Stimulated activated CD8-positive, alpha-beta memory T cell treated with anti-CD3 and anti-CD28 coated beads, Interleukin-12 subunit alpha, Interleukin-12 subunit beta, amount 100 ng/mL, for 24 hours (primary cell): ENCODE measurements around the gene SPATA24.
"Not testable (repeated sequence)": the region's sequence is repeated elsewhere in the genome, so short reads cannot be mapped to it uniquely, and the experiment has no call there.

Source experiments
- DNase-seq: peaks from one replicate; pipeline ENCODE4 v3.0.0-alpha.2; 2020; ENCODE audit errors: extremely low read depth

The SPATA24 gene

DNA sequence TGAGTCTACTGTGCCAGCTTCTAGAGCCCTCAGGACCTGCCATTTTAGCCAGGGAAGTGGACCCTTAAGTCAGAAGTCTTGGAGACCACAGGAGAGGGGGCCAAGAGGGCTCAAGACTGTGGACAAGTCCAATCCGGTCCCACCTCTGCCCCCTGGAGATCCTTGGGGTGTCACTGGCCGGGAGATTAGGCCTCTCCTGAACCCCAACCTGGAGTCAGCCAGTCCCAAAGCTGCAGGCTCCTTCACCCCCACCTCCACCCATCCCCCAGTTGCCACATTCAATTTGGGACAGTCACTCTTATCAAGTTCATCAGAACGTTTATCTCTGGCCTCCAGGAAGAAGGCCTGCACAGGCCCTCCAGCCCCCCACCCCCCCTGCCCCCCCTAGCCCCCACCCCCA, 21.1 kb downstream of the SPATA24 start:
- DNase-seq: no peak

- no peak for DNase-seq
Observed at GRCh38 chr5:139381837-139382761, 21.8 kb downstream of the SPATA24 start.

GRCh38 chr5:139379626-139380449, 24.1 kb downstream of the SPATA24 start:
- DNase-seq: no peak

GRCh38 chr5:139378941-139379361, 24.9 kb downstream of the SPATA24 start:
- no peak for DNase-seq

DNA sequence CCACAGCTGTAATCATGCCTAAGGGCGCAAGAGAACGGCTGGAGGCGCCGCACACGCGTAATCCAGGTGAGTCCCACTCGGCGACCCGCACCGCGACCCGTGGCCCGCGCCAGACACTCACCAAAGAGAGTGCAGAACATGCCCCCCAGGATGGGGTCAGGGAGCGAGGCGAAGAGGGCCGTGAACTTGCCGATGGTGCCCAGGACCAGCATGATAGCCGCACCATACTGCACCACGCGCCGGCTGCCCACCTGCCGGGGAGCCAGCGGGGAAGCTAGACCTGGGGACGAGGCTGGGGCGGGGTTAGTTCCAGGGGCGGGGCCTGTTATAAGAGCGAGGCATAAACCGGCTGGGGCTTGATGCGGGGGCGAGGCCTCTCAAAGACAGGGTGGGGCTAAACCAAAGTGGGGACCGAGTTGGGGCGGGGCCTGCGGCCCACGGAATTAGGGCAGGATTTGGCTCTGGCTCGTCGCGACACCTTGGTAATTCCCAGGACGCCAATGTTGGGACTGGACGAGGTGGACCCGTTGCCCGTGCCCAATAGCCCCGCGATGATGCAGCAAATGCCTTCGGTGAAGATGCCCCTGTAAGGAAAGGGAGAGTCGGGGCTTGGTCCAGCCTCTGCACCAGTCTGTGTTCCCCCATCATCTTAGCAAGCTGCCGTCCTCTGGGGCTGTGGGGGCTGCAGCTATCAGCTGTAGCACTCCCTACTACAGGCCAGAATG, 25.6 kb downstream of the SPATA24 start:
- DNase-seq: no peak

DNA sequence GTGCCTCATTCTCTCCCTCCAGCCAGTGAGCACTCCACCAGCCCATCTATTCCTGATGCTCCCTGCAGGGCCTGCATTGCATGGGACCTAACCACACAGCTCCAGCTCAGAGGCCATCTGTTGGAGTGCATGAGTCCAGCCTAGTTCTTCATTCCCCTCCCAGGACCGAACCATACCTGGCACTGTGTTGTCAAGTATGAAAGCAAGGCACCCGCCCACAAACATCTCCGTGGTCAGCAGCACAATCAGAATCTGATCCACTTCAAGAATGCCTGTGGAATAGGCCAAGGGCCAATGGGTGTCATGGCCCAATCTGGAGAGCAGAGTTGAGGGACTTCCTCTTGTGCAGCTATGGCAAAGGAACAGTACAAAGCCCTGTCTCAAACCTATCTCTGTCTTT, 26.7 kb downstream of the SPATA24 start:
- DNase-seq: no peak

DNA sequence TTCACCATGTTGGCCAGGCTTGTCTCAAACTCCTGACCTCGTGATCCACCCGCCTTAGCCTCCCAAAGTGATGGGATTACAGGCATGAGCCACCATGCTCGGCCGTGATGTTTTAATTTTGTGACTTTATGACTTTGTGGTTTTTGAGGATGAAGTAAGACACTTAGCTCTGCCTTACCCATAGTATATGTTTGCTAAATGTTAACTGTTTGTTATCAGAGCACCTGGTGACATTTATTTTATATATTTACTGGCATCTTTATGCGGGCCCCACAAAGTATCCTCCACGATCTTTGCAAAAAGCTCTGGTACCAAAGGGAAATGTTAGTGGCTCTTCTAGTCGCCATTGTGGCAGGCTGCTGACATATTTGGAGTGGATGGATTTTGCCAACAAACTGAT, 27.5 kb downstream of the SPATA24 start:
- no peak for DNase-seq

DNA sequence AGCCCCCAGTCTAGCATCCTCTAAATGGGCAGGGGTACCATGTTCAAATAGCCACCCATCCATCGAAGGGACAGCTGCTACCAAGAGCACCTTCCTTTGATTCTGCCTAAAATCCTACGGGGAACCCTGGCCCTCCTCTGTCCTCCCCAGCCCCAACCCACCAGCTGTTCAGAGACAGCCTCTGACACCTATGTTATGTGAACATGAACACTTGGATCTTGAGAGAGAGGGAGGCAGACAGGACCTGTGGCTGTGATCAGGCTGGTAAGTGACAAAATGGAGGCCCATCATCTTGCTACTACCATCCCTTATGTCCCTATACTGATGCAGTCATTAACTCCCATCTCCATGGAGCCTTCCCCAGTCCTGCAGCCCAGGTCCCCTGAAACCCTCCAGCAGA, 29.0 kb downstream of the SPATA24 start:
- DNase-seq: no peak

GRCh38 chr5:139371482-139372435, 32.1 kb downstream of the SPATA24 start:
- no peak for DNase-seq

DNA sequence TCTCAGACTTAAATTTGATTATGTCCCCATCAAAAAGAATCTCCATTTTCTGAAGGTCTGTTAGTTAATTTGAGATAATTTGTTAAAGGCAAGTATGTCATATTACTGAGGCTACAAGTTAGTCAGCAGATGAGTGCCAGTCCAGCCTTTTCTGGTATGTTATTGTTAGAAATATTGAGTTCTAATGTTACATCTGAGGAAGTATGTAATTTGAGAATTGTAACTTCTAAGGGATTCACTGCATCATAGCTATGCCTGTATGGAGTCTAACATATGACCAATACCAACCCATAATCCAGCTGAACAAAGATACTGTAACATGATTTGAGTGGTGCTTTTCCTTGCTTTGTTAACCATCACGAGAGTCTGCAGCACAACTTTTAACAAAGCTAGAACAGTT, 34.7 kb downstream of the SPATA24 start:
- DNase-seq: no peak

DNA sequence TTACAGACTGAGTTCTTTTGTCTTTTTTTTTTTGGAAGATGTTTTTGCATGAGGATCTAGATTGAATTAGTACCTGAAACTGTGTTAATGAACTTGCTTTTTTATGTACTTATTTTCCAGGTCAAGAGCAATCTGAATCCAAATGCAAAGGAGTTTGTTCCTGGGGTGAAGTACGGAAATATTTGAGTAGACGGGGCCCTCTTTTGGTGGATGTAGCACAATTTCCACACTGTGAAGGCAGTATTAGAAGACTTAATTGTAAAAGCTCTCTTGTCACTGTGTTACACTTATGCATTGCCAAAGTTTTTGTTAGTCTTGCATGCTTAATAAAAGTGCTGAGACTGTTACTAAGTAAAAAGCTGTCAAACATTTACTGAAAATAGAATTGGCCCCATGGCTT, 35.3 kb downstream of the SPATA24 start:
- DNase-seq: no peak

DNA sequence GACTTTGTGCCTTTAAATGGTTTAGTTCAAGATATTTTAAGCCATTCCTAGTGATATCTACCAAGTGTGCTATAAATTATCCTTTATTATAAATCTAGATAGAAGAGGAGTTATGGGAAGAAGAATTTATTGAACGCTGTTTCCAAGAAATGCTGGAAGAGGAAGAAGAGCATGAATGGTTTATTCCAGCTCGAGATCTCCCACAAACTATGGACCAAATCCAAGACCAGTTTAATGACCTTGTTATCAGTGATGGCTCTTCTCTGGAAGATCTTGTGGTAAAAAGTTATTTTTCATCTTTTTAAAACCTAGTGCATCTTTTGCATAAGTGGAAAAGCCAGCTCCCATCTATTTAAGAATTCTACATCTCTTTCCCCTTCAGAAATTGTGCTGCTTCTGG, 39.4 kb downstream of the SPATA24 start:
- no peak for DNase-seq

DNA sequence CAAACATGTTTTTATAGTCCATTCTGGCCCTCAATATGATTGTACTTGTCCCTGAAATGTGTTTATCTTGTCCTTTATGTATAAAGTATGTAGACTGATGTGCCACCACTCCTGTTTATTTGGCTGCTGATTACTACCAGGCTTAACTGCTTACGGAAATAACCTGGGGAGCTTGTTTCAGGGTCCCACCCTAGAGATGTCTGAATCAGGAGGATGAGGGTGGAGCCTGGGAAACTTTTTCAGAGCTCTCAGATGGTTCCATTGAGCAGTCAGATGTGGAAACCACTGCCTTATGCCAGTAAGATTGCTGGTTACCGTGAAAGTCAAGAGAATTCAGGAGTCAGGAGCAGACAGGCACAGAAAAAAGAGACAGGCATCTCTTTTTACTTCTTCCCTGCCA, 40.0 kb downstream of the SPATA24 start:
- no peak for DNase-seq

DNA sequence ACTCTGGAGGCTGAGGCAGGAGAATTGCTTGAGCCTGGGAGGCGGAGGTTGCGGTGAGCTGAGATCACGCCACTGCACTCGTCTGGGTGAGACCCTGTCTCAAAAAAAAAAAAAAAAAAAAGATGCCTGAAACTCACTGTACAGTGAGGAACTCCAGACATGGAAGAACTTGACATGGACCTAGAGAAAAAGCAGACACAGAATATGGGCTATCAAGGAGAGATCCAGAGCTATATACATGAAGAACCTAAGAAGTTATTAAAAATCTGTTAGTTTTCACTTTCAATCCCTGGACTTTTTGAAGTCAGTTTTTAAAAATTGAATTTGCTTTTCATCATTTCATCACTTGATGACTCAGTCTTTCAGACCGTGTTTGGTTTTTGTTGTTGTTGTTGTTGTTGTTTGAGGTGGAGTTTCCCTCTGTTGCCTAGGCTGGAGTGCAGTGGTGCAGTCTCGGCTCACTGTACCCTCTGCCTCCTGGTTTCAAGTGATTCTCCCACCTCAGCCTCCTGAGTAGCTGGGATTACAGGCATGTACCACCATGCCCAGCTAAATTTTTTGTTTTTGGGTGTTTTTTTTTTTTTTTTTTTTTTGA, 42.0 kb downstream of the SPATA24 start:
- no peak for DNase-seq

- DNase-seq: no peak
Observed at GRCh38 chr5:139360384-139360783, 43.5 kb downstream of the SPATA24 start.

GRCh38 chr5:139358064-139358463, 45.8 kb downstream of the SPATA24 start:
- no peak for DNase-seq

DNA sequence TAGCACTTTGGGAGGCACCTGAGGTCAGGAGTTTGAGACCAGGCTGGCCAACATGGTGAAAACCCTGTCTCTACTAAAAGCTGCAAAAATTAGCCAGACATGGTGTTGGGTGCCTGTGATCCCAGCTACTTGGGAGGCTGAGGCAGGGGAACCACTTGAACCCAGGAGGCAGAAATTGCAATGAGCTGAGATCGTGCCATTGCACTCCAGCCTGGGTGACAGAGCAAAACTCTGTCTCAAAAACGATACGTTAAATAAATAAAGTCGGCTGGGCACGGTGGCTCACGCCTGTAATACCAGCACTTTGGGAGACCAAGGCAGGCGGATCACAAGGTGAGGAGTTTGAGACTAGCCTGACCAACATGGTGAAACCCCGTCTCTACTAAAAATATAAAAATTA, 48.0 kb downstream of the SPATA24 start:
- DNase-seq: not testable (repeated sequence)

GRCh38 chr5:139354186-139354585, 49.7 kb downstream of the SPATA24 start:
- no peak for DNase-seq

GRCh38 chr5:139347863-139348262, 56.0 kb downstream of the SPATA24 start:
- not testable (repeated sequence) for DNase-seq
